Measurements from ENCODE around the gene KRT17.
"Not testable (repeated sequence)": the region's sequence is repeated elsewhere in the genome, so short reads cannot be mapped to it uniquely, and the experiment has no call there.

The KRT17 gene

DNA sequence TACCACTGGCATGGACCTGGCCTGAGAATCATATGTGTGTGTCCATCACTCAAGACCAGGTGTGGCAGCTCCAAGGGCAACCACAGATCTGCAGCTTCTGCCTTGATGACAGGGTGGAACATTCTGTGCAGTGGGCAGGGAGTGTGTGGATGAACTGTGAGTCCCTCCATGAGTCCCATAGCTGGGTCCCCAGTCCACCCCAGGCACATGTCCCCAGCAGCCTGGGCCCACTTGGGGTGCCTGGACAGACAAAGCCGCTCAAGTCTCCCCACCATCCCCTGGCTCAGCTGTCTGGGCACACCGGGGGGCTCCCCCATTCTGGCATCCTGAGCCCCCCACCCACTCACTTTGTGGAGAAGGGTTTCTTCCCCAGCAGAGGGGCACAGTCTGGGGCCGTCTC lies 7.2 kb downstream of the KRT17 start:
- Histone ChIP-seq H3K4me3 (ENCODE audit: low read depth in 1 of 2, low read length in 2 of 2) (no peak overlapping the region), H4K20me1 (ENCODE audit: insufficient read depth, low read length) (no peaks in the 10 kb centered on the region; the same call in 1 of the 2 replicates), H3K9me3 (ENCODE audit: insufficient read depth, low read length, severe bottlenecking) (no peaks in the 10 kb centered on the region), H3K27ac (ENCODE audit: low read length) (no peak overlapping the region), H3K4me1 (ENCODE audit: insufficient read depth, low read length) (no peaks in the 10 kb centered on the region), H3K36me3 (ENCODE audit: insufficient read depth, low read length) (no peaks in the 10 kb centered on the region), H2AFZ (ENCODE audit: low read depth, low read length) (no peak overlapping the region), H3K9ac (ENCODE audit: low read depth, low read length) (no peak overlapping the region), H3K79me2 (ENCODE audit: insufficient read depth, low read length) (no peaks in the 10 kb centered on the region), H3K27me3 (ENCODE audit: insufficient read depth, low read length, poor library complexity) (peaks cover 3% of the 10 kb centered on the region), H3K4me2 (ENCODE audit: insufficient read depth, low read length) (no peak overlapping the region)
- ATAC-seq (ENCODE audit: insufficient read depth, low read depth) (no peak), DNase-seq (no peak)
- no peak for TF ChIP-seq EZH2 (IDR thresholded peaks at IDR 0.05; ENCODE audit: borderline replicate concordance, low read depth, low read length, severe bottlenecking)

DNA sequence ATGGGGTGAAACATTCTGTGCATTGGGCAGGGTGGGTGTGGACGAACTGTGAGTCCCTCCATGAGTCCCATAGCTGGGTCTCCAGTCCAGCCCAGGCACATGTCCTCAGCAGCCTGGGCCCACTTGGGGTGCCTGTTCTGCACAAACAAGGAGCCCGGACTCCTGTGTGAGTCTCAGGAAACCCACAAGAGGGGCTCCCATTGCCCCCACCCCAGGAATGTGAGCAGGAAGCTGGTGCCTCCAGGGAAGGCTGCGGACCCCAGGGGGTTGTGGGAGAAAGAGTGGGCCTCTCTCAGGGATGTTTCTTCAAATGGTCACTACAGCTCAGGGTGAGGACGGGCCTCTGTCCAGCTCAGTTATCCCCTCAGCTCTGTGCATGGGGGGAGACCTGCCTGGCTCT lies 7.9 kb downstream of the KRT17 start:
- not testable (repeated sequence) for H3K27ac ChIP-seq (ENCODE audit: low read length); H3K4me3 ChIP-seq (ENCODE audit: low read depth in 1 of 2, low read length in 2 of 2); H2AFZ ChIP-seq (ENCODE audit: low read depth, low read length); ATAC-seq (ENCODE audit: insufficient read depth, low read depth); H3K4me1 ChIP-seq (ENCODE audit: insufficient read depth, low read length); H3K27me3 ChIP-seq (ENCODE audit: insufficient read depth, low read length, poor library complexity); H3K36me3 ChIP-seq (ENCODE audit: insufficient read depth, low read length); DNase-seq; H3K4me2 ChIP-seq (ENCODE audit: insufficient read depth, low read length); H3K9me3 ChIP-seq (ENCODE audit: insufficient read depth, low read length, severe bottlenecking); H3K9ac ChIP-seq (ENCODE audit: low read depth, low read length); H3K79me2 ChIP-seq (ENCODE audit: insufficient read depth, low read length); H4K20me1 ChIP-seq (ENCODE audit: insufficient read depth, low read length)

DNA sequence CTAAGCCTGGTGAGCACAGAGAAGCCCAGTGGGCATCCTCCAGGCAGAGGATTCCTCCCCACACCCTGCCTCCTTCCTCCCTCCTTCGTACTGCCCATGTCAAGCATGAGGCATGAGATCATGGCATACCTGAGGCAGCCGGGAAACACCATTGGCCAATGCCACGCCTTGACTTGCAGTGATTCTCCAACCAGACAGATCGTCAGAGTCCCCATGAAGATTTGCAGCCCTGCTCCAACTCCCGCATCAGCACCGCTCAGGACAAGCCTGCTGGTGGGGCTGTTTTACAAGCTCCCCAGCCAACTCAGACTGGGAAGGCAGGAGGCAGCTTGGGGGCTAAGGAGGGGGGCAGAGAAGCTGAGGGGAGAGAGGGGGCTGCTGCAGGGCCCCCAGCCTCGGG lies 8.9 kb downstream of the KRT17 start:
- Histone ChIP-seq H4K20me1 (ENCODE audit: insufficient read depth, low read length) (no peaks in the 10 kb centered on the region; the same call in 1 of the 2 replicates), H3K27ac (ENCODE audit: low read length) (no peak overlapping the region), H3K27me3 (ENCODE audit: insufficient read depth, low read length, poor library complexity) (peaks cover 3% of the 10 kb centered on the region), H2AFZ (ENCODE audit: low read depth, low read length) (no peak overlapping the region), H3K36me3 (ENCODE audit: insufficient read depth, low read length) (no peaks in the 10 kb centered on the region), H3K4me1 (ENCODE audit: insufficient read depth, low read length) (no peaks in the 10 kb centered on the region), H3K9me3 (ENCODE audit: insufficient read depth, low read length, severe bottlenecking) (no peaks in the 10 kb centered on the region), H3K9ac (ENCODE audit: low read depth, low read length) (no peak overlapping the region), H3K4me3 (ENCODE audit: low read depth in 1 of 2, low read length in 2 of 2) (no peak overlapping the region), H3K4me2 (ENCODE audit: insufficient read depth, low read length) (no peak overlapping the region), H3K79me2 (ENCODE audit: insufficient read depth, low read length) (no peaks in the 10 kb centered on the region)
- DNase-seq (no peak), ATAC-seq (ENCODE audit: insufficient read depth, low read depth) (no peak)
- TF ChIP-seq EZH2 (IDR thresholded peaks at IDR 0.05; ENCODE audit: borderline replicate concordance, low read depth, low read length, severe bottlenecking) = no peak
- no peak for TF ChIP-seq CTCF (IDR thresholded peaks at IDR 0.05; ENCODE audit: borderline replicate concordance, extremely low read depth, low read length, poor library complexity, severe bottlenecking)

GRCh38 chr17:41614767-41615166 lies 9.6 kb downstream of the KRT17 start:
- not testable (repeated sequence) for ATAC-seq (ENCODE audit: insufficient read depth, low read depth); H4K20me1 ChIP-seq (ENCODE audit: insufficient read depth, low read length); H3K79me2 ChIP-seq (ENCODE audit: insufficient read depth, low read length); H3K27ac ChIP-seq (ENCODE audit: low read length); DNase-seq; H2AFZ ChIP-seq (ENCODE audit: low read depth, low read length); H3K36me3 ChIP-seq (ENCODE audit: insufficient read depth, low read length); H3K4me3 ChIP-seq (ENCODE audit: low read depth in 1 of 2, low read length in 2 of 2); H3K4me1 ChIP-seq (ENCODE audit: insufficient read depth, low read length); H3K9ac ChIP-seq (ENCODE audit: low read depth, low read length); H3K27me3 ChIP-seq (ENCODE audit: insufficient read depth, low read length, poor library complexity); H3K9me3 ChIP-seq (ENCODE audit: insufficient read depth, low read length, severe bottlenecking); H3K4me2 ChIP-seq (ENCODE audit: insufficient read depth, low read length)

- Histone ChIP-seq H3K36me3 (ENCODE audit: insufficient read depth, low read length) (no peaks in the 10 kb centered on the region), H2AFZ (ENCODE audit: low read depth, low read length) (no peak overlapping the region), H3K4me3 (ENCODE audit: low read depth in 1 of 2, low read length in 2 of 2) (no peak overlapping the region), H3K4me1 (ENCODE audit: insufficient read depth, low read length) (no peaks in the 10 kb centered on the region), H3K79me2 (ENCODE audit: insufficient read depth, low read length) (no peaks in the 10 kb centered on the region), H4K20me1 (ENCODE audit: insufficient read depth, low read length) (no peaks in the 10 kb centered on the region; the same call in 1 of the 2 replicates), H3K9ac (ENCODE audit: low read depth, low read length) (no peak overlapping the region), H3K27ac (ENCODE audit: low read length) (no peak overlapping the region), H3K27me3 (ENCODE audit: insufficient read depth, low read length, poor library complexity) (peaks cover 3% of the 10 kb centered on the region), H3K4me2 (ENCODE audit: insufficient read depth, low read length) (no peak overlapping the region), H3K9me3 (ENCODE audit: insufficient read depth, low read length, severe bottlenecking) (no peaks in the 10 kb centered on the region)
- ATAC-seq (ENCODE audit: insufficient read depth, low read depth) (no peak), DNase-seq (no peak)
- TF ChIP-seq CTCF (IDR thresholded peaks at IDR 0.05; ENCODE audit: borderline replicate concordance, extremely low read depth, low read length, poor library complexity, severe bottlenecking) (no peak), EZH2 (IDR thresholded peaks at IDR 0.05; ENCODE audit: borderline replicate concordance, low read depth, low read length, severe bottlenecking) (no peak)
Observed at GRCh38 chr17:41614098-41614497, 10.3 kb downstream of the KRT17 start.
